HG03095 (cell line): ENCODE data around the gene CNTD1.

Experiments used
- ATAC-seq: cut with Tn5 transposase; IDR thresholded peaks from one replicate; pipeline ENCODE4 v1.9.1; 2021; ENCODE audit warnings: moderate library complexity; ENCODE audit not compliant: unreplicated experiment

The CNTD1 gene

DNA sequence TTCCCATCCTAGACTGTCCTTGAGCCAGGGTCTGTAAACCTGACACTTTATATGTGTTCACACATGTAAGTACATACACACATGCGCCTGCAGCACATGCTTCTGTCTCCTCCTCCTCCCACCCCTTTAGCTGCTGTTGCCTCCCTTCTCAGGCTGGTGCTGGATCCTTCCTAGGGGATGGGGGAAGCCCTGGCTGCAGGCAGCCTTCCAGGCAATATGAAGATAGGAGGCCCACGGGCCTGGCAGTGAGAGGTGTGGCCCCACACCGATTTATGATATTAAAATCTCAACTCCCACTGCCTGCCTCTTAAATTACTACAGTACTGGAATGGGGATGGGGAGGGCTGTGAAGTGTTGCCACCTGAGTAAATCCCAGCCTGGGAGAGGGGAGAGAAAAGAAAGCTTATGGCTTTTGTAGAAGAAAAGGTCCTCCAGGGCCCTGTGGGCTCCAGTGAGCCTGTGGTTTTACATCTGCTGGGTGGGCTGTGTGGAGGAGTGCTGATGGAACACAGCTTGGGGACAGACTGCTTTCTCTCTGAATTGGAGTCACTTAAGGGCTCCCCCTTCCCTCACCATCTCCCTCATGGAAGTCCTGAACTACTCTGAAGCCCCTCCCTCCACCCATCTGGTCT lies 19.2 kb upstream of the CNTD1 start:
- ATAC-seq: no peak

DNA sequence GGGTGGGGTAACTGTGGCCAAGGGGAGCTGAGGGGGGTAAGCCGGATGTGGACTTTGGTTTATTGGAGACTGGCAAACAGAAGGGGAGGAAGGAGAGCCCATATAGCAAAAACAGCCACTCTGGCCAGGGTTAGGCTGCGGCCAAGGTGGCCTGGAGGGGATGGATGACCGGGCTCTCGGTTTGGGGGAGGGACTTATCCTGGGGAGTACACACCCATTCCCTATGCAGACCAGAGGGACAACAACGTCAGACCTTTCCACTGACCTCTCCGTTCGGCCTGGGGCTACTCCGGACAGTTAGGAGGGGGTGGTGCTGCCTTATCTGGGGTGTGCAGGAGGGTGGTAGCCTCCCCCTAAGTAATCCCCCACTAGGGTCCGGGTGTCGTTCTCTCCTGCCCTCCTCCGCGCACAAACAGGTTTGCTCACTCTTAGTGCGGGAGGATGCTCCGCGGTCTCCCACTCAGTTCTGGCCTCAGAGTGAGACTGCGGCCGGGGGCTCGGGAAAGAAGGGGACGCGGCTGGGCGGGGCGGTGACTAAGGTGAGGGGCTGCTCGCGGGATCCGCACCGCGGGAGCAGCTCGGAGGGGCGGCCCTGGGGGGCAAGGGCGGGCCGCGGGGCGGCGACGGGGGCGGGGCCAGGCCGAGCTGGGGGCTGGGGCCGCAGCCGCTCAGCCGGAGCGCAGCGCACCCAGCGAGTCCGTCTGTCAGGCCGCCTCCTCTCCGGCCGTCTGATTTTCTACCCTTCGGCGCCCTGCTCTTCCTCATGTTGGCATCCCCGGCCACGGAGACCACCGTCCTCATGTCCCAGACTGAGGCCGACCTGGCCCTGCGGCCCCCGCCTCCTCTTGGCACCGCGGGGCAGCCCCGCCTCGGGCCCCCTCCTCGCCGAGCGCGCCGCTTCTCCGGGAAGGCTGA lies 18.5 kb upstream of the CNTD1 start, which contains the start of gene WNK4:
TSS of gene WNK4 (plus strand) at position 675 of the 915 bp plus-strand sequence. CDS start at position 764, 89 bp downstream.
- no peak for ATAC-seq

DNA sequence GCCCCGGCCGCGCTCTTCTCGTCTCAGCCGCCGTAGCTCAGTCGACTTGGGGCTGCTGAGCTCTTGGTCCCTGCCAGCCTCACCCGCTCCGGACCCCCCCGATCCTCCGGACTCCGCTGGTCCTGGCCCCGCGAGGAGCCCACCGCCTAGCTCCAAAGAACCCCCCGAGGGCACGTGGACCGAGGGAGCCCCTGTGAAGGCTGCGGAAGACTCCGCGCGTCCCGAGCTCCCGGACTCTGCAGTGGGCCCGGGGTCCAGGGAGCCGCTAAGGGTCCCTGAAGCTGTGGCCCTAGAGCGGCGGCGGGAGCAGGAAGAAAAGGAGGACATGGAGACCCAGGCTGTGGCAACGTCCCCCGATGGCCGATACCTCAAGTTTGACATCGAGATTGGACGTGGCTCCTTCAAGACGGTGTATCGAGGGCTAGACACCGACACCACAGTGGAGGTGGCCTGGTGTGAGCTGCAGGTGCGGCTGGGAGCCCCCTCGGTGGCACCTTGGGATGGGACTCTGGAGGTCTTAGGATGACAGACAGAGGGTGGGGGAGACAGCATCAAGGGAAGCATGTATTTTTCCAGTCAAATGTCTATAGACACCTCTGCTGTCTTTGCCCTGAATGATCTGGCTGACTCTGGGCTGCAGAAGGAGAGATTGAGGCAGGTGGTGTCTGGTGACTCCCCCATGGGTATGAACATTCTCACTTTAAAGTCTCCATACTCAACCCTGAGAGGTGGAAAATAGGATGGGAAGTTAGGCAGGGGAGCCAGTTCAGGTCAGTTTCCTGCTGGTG lies 17.6 kb upstream of the CNTD1 start:
- no peak for ATAC-seq

DNA sequence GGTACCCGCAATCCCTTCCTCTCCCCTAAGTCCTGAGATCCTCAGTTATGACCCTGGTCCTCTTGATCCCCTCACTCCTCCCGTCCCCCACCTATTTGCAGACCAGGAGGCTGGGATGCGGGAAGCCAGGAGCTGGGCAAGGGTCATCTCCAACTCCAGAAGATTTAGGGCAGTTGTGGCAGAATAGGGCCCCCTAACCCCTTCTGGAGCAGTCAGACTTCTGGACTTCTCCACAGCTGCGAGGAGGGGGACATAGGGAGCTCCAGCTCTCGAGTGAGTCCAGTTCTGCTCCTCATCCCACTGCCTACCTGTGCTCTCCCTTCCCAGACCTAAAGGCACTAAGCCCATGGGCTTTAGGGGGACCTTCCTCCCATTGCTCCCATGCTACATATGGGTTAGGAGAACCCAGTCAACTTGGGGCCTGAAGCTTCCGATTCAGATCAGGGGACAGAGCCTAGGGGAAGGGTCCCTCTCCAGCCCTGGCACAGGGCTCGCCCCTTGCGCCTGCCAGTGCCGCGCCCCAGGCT lies 17.0 kb upstream of the CNTD1 start:
- no peak for ATAC-seq

DNA sequence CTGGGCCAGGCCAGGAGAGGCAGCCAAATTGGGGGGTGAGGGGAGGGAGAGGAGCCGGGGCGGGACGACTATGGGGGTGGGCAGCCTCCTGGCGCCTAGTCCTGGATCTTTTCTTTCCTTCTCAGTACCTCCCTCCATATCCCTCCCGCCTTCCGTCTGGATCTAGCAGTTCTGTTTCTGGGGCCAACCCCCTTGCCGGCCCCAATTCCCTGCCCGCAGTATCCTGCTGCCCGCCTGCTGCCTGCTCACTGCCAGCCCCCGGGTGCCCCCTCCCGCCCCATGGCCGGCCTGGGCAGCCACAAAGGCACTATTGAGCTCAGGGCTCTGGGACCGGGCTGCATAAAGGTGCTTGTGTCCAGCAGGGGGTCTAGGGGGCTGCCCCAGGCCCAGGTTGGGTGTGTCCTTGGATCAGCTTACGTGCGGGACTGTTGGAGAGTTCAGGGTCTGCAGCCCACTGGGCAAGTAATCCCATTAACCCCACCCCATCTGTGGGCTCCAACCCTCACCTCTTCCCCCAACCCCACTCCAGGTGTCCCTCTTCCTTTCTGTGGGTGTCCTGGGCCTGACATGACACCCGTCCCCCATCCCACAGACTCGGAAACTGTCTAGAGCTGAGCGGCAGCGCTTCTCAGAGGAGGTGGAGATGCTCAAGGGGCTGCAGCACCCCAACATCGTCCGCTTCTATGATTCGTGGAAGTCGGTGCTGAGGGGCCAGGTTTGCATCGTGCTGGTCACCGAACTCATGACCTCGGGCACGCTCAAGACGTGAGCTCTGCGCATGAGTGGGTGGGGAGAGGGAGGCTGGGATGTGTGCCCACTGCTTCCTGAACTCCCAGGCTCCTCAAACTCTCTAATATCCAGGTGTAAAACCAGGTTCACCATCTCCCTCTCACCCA lies 16.2 kb upstream of the CNTD1 start:
- ATAC-seq: no peak

DNA sequence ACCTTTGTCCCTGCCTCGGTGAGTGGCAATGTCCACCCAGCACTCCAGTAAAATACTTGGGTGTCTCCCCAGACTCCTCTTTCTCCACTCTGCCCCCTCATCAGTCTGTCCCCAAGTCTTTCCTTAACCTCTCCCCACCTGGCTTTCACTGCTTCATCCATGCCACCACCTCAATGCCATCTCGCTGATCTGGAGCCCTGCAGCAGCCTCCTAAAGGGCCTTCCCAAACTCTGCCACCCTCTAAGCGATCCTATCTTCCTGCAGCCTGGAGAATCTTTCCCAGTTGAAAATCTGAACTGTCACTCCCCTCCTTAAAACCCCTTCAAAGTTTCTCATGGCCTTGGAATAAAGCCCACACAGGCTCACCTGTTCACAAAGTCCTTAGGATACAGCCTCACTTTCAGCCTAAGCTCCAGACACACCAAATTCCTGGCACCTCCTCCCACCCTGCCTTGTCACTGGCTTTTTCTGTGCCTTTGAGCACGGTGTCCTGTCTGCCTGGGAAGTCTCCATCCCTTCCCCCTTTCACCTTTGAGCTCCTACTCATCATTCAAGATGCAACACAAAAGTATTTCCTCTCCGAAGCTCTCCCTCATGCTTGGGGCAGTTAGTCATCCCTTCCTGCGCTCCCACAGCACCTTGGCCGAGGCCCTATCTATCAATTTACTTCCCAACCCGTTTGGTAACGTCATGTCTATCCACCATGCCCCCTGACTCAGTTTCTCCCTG lies 15.4 kb upstream of the CNTD1 start:
- no peak for ATAC-seq

DNA sequence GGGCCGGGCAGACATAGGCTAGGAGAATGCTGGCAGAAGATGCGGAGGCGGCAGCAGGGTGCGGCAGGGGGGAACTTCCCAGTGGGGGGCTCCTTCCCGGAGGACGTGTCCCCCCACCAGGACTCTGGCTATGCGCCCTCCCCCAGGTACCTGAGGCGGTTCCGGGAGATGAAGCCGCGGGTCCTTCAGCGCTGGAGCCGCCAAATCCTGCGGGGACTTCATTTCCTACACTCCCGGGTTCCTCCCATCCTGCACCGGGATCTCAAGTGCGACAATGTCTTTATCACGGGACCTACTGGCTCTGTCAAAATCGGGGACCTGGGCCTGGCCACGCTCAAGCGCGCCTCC lies 14.9 kb upstream of the CNTD1 start:
- ATAC-seq: no peak

DNA sequence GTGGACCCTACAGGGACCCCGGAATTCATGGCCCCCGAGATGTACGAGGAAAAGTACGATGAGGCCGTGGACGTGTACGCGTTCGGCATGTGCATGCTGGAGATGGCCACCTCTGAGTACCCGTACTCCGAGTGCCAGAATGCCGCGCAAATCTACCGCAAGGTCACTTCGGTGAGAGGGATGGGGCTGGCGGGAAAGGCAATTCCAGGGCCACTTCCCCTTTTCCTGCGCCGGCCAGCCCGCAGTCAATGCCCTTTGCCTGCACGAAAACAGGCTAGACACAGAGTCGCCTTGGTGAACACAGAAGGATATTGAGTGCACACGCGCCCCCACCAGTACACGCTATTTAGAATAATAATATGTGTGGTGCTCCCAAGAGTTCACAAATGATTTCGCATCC lies 14.3 kb upstream of the CNTD1 start:
- no peak for ATAC-seq

DNA sequence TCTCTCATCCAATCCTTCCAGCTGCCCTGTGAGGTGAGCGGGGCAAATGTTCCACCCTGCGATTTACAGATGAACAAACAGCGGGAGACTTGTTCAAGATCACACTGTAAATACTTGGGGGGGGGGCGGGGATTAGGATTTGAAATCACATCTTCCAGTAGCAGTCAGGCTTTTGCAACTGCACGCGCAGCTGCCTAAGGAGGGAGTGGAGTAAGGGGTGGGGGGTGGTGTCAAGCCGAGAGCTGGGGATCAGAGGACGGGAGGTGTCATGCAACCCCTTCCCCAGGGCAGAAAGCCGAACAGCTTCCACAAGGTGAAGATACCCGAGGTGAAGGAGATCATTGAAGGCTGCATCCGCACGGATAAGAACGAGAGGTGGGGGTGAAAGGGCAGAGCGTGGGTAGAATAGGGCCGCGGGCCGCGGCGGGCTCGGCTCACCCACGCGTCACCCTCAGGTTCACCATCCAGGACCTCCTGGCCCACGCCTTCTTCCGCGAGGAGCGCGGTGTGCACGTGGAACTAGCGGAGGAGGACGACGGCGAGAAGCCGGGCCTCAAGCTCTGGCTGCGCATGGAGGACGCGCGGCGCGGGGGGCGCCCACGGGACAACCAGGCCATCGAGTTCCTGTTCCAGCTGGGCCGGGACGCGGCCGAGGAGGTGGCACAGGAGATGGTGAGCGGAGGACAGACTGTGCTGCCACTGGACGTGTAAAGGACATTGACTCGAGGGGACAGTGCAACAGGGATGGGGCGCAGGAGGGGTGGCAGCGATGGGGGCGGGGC lies 13.7 kb upstream of the CNTD1 start:
- ATAC-seq: no peak

DNA sequence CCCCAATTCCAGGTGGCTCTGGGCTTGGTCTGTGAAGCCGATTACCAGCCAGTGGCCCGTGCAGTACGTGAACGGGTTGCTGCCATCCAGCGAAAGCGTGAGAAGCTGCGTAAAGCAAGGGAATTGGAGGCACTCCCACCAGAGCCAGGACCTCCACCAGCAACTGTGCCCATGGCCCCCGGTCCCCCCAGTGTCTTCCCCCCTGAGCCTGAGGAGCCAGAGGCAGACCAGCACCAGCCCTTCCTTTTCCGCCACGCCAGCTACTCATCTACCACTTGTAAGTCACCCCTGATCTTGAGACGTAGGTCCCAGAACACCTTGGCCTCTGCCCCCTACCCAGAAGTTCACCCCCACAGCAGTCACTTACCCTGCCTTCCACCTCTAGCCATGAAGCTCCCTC lies 11.4 kb upstream of the CNTD1 start:
- no peak for ATAC-seq

DNA sequence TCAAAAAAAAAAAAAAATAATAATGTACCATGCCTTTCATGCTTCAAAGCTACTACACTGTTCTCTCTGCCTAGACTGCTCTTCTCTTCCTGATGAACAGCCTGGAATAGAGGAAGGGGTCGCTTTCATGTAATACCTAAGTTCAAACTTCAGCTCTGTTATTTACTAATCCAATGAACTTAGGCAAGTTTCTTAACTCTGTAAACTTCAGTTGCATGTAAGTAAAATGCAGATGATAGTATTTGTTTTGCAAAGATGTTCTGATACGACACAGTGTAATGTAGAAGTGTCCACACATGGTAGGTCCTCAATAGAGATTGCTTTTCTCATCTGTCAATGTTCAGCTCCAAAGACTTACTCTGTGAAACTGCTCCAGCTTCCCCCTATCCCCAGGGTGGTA lies 6.7 kb upstream of the CNTD1 start:
- ATAC-seq: no peak

DNA sequence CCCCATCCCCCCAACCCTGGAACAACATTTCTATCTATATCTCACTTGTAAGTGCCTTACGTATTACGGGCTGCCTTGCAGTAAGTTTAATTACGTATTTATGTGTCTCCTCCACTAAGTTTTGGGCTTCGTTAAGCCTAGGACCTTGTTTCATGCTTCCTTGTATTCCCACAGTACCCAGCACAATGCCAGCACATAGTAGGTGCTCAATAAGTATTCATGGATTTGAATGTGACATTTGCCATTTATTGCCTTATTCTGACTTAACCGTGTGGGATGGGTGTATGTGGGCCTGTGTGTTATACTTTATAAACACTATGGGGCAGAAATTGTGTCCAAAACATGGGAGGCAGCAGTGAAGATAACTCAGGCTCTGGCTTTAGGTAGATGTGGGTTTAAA lies 6.1 kb upstream of the CNTD1 start:
- no peak for ATAC-seq

DNA sequence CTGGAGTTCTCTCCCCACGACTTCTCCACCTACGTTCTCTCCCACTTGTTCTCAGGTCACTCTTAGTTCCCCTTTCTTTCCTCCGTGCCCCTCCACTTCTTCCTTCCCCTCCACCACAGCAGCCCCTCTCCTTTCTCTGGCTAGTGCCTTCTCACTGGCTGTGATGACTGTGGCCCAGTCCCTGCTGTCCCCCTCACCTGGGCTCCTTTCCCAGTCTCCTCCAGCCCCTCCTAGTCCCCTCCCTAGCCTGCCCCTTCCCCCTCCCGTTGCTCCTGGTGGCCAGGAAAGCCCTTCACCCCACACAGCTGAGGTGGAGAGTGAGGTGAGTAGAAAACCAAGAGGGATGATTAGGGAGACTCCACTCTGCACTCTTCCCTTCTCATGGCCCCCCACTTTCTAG lies 3.6 kb upstream of the CNTD1 start:
- ATAC-seq: no peak

DNA sequence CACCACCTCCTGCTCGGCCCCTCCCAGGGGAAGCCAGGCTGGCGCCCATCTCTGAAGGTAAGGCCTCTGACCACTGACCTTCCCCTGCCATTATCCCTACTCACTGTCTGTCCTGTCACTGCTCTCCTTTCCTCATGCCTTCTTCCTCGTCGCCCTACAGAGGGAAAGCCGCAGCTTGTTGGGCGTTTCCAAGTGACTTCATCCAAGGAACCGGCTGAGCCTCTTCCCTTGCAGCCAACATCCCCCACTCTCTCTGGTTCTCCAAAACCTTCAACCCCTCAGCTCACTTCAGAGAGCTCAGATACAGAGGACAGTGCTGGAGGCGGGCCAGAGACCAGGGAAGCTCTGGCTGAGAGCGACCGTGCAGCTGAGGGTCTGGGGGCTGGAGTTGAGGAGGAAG lies 3.2 kb upstream of the CNTD1 start:
- ATAC-seq: no peak

DNA sequence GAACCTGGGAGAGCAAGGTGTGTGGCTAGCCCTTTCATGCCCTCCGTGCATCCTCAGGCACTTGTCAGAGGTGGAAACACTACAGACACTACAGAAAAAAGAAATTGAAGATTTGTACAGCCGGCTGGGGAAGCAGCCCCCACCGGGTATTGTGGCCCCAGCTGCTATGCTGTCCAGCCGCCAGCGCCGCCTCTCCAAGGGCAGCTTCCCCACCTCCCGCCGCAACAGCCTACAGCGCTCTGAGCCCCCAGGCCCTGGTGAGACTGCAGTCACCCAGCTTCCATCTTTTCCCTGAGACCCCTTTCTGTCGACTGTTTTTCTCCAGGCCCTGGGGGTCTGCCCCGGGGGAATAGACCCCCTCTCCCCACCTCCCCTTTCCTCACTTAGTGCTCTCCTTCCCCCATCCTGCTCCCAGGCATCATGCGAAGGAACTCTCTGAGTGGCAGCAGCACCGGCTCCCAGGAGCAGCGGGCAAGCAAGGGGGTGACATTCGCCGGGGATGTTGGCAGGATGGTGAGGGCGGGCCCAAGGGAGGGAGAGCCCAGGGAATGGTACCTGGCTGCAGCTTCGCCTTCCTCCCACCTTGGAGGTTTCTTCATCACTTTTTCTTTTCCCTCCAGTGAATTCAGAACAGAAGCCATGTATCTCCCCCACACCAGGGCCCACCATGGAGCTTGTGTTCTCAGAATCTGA lies 2.4 kb upstream of the CNTD1 start:
- ATAC-seq: no peak

DNA sequence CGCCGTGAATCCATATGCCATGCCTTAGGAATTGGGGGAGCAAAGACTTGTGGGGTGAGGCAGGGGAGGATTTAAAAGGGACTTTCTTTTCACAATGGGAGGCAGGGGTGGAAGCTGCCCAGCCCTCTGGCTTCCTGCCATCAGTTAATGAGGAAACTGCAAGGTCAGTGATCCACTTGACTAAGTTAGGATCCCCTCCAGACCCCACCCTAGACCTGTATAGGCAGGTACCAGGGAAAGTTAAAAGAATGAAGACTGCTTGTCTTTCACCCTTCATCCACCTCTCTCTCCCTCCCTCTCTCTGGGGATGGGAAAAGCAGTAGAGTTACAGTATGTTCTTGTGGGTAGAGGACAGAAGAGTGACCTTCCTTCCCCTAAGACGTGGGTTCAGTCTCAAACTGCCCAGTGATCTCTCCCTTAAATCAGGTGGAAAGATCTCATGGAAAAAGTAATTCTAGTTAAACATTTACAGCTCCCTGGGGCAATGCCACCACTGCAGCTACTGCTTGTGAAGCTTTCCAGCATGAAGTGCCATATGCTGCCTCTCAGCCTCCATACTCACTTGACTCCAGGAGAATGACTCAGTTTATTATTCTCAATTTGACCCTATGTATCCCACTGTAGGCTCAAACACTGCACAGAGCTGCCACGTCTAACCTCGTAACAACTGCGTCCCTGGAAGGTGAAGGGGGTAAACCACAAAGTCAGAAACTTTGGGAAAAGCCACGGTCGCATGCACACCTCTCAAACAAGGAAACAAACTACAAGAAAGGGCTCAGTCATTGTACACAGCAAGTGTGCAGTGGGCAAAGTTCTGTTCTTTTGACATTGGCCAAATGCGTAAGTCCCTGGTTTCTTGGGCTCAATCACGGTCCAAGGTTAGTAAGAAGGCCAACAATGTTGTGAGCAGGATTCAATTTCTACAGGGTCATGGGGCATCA lies 1.3 kb upstream of the CNTD1 start:
- ATAC-seq: no peak

DNA sequence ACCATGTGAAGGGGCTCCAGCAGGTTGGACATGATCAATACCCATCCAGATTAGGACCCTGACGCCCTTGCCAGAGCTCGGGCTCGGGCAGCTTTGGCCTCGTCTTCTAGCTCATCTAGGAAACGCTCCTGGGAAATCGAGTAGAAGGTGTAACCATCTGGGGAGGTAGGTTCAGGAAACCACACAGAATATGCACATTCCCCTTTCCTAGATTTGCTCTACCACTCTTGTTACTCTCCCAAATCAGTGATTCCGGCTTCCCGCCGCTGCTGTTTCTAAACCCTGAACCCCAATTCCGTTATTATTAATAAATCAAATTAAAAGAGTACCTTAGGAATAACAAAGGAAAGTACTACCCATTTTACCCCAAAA lies 664 bp upstream of the CNTD1 start:
- no peak for ATAC-seq
